ENCODE data around the gene AURKA.

The AURKA gene

GRCh38 chr20:56368351-56369134 lies 23.5 kb downstream of the AURKA start:
- no peak for FAIRE-seq
- TF ChIP-seq TAF1 (IDR thresholded peaks at IDR 0.05; ENCODE audit: borderline replicate concordance, low read depth, low read length) (no peak), POLR2AphosphoS5 (IDR thresholded peaks at IDR 0.05; ENCODE audit: low read depth, low read length) (no peak), POLR2A (IDR thresholded peaks at IDR 0.05; ENCODE audit: low read depth, low read length) (no peak)
- no peak for DNase-seq (ENCODE audit: insufficient read length)

- FAIRE-seq (no peak), DNase-seq (ENCODE audit: insufficient read length) (no peak)
- TF ChIP-seq POLR2A (IDR thresholded peaks at IDR 0.05; ENCODE audit: low read depth, low read length): no peak
- no peak for TF ChIP-seq TAF1 (IDR thresholded peaks at IDR 0.05; ENCODE audit: borderline replicate concordance, low read depth, low read length)
- TF ChIP-seq POLR2AphosphoS5 (IDR thresholded peaks at IDR 0.05; ENCODE audit: low read depth, low read length): no peak
Measured at GRCh38 chr20:56363491-56363890, 28.5 kb downstream of the AURKA start.

GRCh38 chr20:56362833-56363413 lies 29.1 kb downstream of the AURKA start:
- no peak for TF ChIP-seq TAF1 (IDR thresholded peaks at IDR 0.05; ENCODE audit: borderline replicate concordance, low read depth, low read length)
- TF ChIP-seq POLR2A (IDR thresholded peaks at IDR 0.05; ENCODE audit: low read depth, low read length): no peak
- no peak for TF ChIP-seq POLR2AphosphoS5 (IDR thresholded peaks at IDR 0.05; ENCODE audit: low read depth, low read length)
- DNase-seq (ENCODE audit: insufficient read length) (no peak), FAIRE-seq (no peak)

GRCh38 chr20:56361900-56362299 lies 30.1 kb downstream of the AURKA start:
- DNase-seq (ENCODE audit: insufficient read length) (no peak), FAIRE-seq (no peak)
- TF ChIP-seq POLR2AphosphoS5 (IDR thresholded peaks at IDR 0.05; ENCODE audit: low read depth, low read length) (no peak), TAF1 (IDR thresholded peaks at IDR 0.05; ENCODE audit: borderline replicate concordance, low read depth, low read length) (no peak), POLR2A (IDR thresholded peaks at IDR 0.05; ENCODE audit: low read depth, low read length) (no peak)

- no peak for DNase-seq (ENCODE audit: insufficient read length)
- FAIRE-seq: no peak
- no peak for TF ChIP-seq POLR2A (IDR thresholded peaks at IDR 0.05; ENCODE audit: low read depth, low read length)
- no peak for TF ChIP-seq TAF1 (IDR thresholded peaks at IDR 0.05; ENCODE audit: borderline replicate concordance, low read depth, low read length)
- no peak for TF ChIP-seq POLR2AphosphoS5 (IDR thresholded peaks at IDR 0.05; ENCODE audit: low read depth, low read length)
Measured at GRCh38 chr20:56360908-56361205, 31.2 kb downstream of the AURKA start.

GRCh38 chr20:56360133-56360907 lies 31.7 kb downstream of the AURKA start:
- FAIRE-seq (no peak), DNase-seq (ENCODE audit: insufficient read length) (no peak)
- TF ChIP-seq TAF1 (IDR thresholded peaks at IDR 0.05; ENCODE audit: borderline replicate concordance, low read depth, low read length): no peak
- no peak for TF ChIP-seq POLR2A (IDR thresholded peaks at IDR 0.05; ENCODE audit: low read depth, low read length)
- no peak for TF ChIP-seq POLR2AphosphoS5 (IDR thresholded peaks at IDR 0.05; ENCODE audit: low read depth, low read length)

GRCh38 chr20:56359212-56360132 lies 32.5 kb downstream of the AURKA start:
- FAIRE-seq (no peak), DNase-seq (ENCODE audit: insufficient read length) (no peak)
- no peak for TF ChIP-seq POLR2A (IDR thresholded peaks at IDR 0.05; ENCODE audit: low read depth, low read length)
- TF ChIP-seq POLR2AphosphoS5 (IDR thresholded peaks at IDR 0.05; ENCODE audit: low read depth, low read length): no peak
- TF ChIP-seq TAF1 (IDR thresholded peaks at IDR 0.05; ENCODE audit: borderline replicate concordance, low read depth, low read length): no peak

- no peak for TF ChIP-seq POLR2AphosphoS5 (IDR thresholded peaks at IDR 0.05; ENCODE audit: low read depth, low read length)
- FAIRE-seq (peak; percentile 64), DNase-seq (ENCODE audit: insufficient read length) (peak; percentile 96)
Measured at GRCh38 chr20:56358600-56359211, 33.3 kb downstream of the AURKA start, which contains the start of gene FAM210B. Gene FAM210B (plus strand): TSS chr20:56358974. CDS start chr20:56359006, 32 bp downstream.

GRCh38 chr20:56358070-56358469 lies 33.9 kb downstream of the AURKA start:
- TF ChIP-seq TAF1 (IDR thresholded peaks at IDR 0.05; ENCODE audit: borderline replicate concordance, low read depth, low read length): no peak
- TF ChIP-seq POLR2A (IDR thresholded peaks at IDR 0.05; ENCODE audit: low read depth, low read length): no peak
- TF ChIP-seq POLR2AphosphoS5 (IDR thresholded peaks at IDR 0.05; ENCODE audit: low read depth, low read length): no peak
- no peak for DNase-seq (ENCODE audit: insufficient read length)

GRCh38 chr20:56353356-56353755 lies 38.7 kb downstream of the AURKA start:
- FAIRE-seq (no peak), DNase-seq (ENCODE audit: insufficient read length) (no peak)
- TF ChIP-seq POLR2AphosphoS5 (IDR thresholded peaks at IDR 0.05; ENCODE audit: low read depth, low read length) (no peak), POLR2A (IDR thresholded peaks at IDR 0.05; ENCODE audit: low read depth, low read length) (no peak), TAF1 (IDR thresholded peaks at IDR 0.05; ENCODE audit: borderline replicate concordance, low read depth, low read length) (no peak)

More at GRCh38 chr20:56358070-56358469, 33.9 kb downstream of the AURKA start:
- no peak for FAIRE-seq
